HuH-7 (cell line): ENCODE data around the gene KCNQ5.

Experiments used
- DNase-seq: peaks from one replicate; pipeline ENCODE4 v3.0.0; 2011; ENCODE audit warnings: low spot score

Gene KCNQ5

GRCh38 chr6:72639920-72640614, 18.2 kb downstream of the KCNQ5 start:
- DNase-seq, result no peak

GRCh38 chr6:72640615-72640930, 18.7 kb downstream of the KCNQ5 start:
- no peak for DNase-seq

DNA sequence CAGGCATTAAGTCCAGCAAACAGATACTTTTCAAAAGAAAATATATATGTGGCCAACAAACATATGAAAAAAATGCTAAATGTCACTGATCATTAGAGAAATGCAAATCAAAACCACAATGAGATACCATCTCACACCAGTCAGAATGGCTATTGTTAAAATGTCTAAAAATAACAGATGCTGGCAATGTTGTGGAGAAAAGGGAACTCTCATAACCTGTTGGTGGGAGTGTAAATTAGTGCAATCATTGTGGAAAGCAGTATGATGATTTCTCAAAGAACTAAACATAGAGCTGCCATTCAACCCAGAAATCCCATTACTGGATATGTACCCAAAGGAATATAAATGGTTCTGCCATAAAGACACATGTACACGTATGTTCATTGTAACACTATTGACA, 20.6 kb downstream of the KCNQ5 start:
- DNase-seq, result no peak

DNA sequence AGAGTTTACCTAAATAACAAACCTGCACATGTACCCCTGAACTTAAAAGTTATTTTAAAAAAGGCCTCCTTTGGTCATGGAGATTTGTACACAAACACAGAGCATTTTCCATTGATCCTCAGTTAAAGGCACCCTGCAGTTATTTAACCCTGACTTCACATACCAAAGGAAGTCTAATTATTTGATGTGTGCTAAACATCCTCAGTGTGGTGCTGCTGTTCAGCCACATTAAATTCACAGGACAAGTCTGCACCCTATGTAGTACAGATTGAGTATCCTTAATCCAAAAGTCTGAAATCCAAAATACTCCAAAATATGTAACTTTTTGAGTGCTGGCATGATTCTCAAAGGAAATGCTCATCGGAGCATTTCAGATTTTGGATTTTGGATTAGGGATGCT, 21.4 kb downstream of the KCNQ5 start:
- DNase-seq, result no peak

- no peak for DNase-seq
Measured at GRCh38 chr6:72646604-72647485, 25.0 kb downstream of the KCNQ5 start.

- no peak for DNase-seq
Measured at GRCh38 chr6:72647489-72647888, 25.6 kb downstream of the KCNQ5 start.

GRCh38 chr6:72649032-72649984, 27.4 kb downstream of the KCNQ5 start:
- DNase-seq, result no peak

DNA sequence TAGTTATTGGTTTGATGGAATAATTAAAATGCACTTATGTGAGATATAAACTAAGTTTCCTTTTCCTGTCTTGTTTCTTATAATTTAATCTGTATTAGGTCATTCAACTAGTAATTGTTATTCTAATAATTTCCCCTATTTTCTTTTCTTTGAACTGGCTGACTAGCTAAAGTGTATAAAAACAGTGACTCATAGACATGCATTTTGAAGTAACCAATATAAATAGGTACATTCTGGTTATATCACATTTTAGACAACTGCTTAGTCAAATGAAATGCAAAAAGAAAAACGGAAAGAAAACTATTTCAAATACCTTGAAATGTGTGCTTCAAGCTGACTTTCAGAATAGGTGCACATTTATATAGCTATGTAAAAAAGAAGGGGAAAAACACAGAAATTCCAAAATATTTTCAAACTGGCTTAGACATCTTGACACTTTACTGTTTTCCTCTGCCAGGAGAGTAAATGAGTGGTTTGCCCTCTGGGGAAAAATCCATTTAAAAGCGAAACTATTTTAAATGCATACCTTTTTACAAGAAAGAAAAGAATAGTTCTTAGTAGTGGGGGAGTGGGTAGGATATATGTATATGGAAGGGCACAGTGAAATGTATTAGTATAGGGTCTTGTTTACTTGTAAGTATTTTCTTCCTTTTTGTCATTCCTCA, 28.3 kb downstream of the KCNQ5 start:
- no peak for DNase-seq

- DNase-seq, result no peak
Measured at GRCh38 chr6:72651174-72651573, 29.3 kb downstream of the KCNQ5 start.

DNA sequence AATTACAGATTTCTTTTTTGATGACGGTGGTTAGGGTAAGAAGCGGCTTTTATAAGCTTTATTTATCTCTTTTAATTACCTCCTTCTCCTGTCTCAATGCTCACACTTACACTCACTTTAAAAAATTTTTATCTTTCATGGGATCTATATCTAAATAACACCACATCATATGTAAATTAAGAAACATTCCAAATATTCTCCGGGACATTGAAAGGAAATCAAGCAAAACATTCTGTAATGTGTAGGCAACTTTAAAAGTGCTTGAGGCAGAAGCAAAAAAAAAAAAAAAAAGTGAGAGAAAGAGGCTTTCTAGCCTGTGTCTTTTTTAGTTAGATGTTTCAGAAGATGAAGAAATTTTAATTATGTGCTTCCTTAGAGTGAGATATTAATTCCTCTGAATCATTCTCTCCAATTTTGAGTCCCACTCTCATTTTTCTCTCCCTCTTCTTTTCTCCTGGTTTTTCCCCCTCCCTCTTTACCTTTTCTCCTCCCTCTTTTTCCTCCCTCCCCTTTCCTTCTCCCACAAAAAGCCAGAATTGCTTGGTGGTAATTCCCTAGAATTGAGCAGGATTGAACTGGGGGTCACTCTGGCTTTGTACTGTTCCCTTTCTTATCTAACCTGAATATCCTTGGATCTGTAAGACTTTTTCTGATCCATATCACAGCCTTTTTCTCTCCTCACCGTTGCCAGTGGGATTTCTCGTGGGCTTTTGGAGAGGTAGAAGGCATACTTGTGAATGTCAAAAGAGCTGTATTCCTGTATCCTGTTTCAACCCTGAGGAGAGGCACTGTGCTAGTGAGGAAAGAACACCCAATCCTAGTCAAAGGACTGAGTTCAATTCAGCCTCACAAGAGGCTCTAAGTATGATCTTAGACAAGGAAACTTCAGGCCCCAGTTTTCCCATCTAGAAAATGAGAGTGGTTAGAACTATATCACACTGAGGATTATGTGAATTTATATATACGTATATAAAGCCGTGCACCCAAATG, 30.4 kb downstream of the KCNQ5 start:
- DNase-seq, result no peak

DNA sequence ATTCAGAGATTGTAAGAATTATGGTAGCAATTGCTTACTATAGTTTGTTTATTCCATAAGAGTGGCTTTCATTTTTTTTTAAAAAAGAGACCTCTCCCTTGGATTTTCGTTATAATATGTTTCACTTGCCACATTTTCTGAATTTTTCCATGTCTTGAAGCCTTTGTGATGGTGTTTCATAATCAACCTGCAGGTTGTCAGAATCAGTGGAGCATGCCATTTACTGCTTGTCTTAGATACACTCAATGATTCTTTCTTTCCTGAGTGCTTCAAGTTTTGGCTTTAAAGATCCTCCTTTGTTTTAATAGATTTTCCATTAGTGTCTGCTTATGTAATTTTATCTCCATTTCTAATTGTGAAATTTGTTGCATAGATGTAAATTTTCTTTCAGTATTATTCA, 31.2 kb downstream of the KCNQ5 start:
- no peak for DNase-seq

GRCh38 chr6:72654071-72654621, 32.3 kb downstream of the KCNQ5 start:
- DNase-seq, result no peak

- DNase-seq, result no peak
Measured at GRCh38 chr6:72657407-72658197, 35.7 kb downstream of the KCNQ5 start.

DNA sequence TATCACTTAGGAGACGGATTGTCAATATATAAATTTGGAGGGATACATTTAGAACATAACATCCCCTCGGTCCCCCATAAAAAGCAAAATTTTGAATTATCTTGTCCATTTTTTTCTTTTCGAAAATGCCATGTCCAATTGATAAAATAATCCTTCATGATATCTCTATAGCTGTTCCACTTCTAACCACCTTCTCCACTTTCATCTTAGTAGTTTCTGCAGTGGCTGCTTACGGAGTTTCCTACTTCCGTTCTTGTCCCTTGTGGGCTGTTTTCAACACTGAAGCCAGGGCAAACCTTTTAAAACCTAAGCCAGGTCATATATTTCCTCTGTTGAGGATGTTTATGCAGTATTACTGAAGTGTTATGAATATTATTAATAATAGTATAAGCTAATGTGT, 37.9 kb downstream of the KCNQ5 start:
- no peak for DNase-seq

- no peak for DNase-seq
Measured at GRCh38 chr6:72661411-72661810, 39.5 kb downstream of the KCNQ5 start.

GRCh38 chr6:72665599-72665998, 43.7 kb downstream of the KCNQ5 start:
- DNase-seq, result no peak

GRCh38 chr6:72669324-72669723, 47.5 kb downstream of the KCNQ5 start:
- DNase-seq, result no peak

GRCh38 chr6:72672906-72673305, 51.0 kb downstream of the KCNQ5 start:
- no peak for DNase-seq

GRCh38 chr6:72674842-72675241, 53.0 kb downstream of the KCNQ5 start:
- DNase-seq, result no peak

DNA sequence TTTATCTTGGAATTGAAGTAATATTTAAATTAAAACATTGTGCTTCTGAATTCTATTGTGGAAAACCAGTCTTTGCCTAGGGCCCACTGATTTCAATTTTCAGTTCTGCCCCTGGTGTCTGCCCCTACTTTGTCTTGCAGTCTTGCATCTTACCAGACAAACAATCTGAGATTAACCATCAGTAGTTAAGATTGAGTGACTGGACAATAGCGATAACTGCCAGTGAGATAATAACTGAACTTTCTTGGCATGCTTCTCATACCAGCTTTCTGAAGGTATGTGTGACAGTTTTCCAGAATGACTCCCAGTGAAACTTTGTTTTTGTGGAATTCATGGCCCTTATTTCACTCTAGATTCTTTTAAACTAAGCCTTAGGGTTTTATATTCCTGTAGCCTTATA, 53.5 kb downstream of the KCNQ5 start:
- DNase-seq, result no peak
